Activated T-helper 2 cell treated with anti-CD3 and anti-CD28 coated beads, Interferon-gamma antibody, Interleukin-2, Interleukin-4, amounts not matched to agents 10 μg/mL and 5 μg/mL and 100 μg/mL, durations not matched to agents 14 hours and 24 hours and 36 hours (primary cell): Measurements from ENCODE around the gene AGXT. TPM values are rescaled to one million over a fixed set of nuclear protein-coding genes. Genes with fewer than 3 reads are reported as not detected.
A peak's percentile ranks its signal among the peaks of the same experiment; 100 is the strongest.

Source experiments
- DNase-seq: peaks from one replicate; pipeline ENCODE4 v3.0.0; 2021; ENCODE audit warnings: low spot score
- H3K27ac Mint-ChIP-seq: one replicate; pipeline ENCODE4 v1.8.0; 2021; ENCODE audit warnings: mixed read lengths
- H3K27me3 Mint-ChIP-seq: one replicate; pipeline ENCODE4 v1.8.0; 2021; ENCODE audit warnings: low read depth, mixed read lengths
- H3K36me3 Mint-ChIP-seq: one replicate; pipeline ENCODE4 v1.8.0; 2021; ENCODE audit warnings: low read depth, mixed read lengths
- H3K4me1 Mint-ChIP-seq: one replicate; pipeline ENCODE4 v1.8.0; 2021; ENCODE audit warnings: low read depth, mixed read lengths
- H3K4me3 Mint-ChIP-seq: one replicate; pipeline ENCODE4 v1.8.0; 2021; ENCODE audit warnings: low read depth, mild to moderate bottlenecking, moderate library complexity, mixed read lengths
- H3K9me3 Mint-ChIP-seq: one replicate; pipeline ENCODE4 v1.8.0; 2021; ENCODE audit warnings: mixed read lengths
- intact Hi-C: fragments of 100-400 bp; cut with micrococcal nuclease; formaldehyde crosslinking; loops from one replicate; pipeline ENCODE4 v1.15.1; 2023
- total RNA-seq: library from RNA; stranded (reverse); gene quantifications from 2 replicates; pipeline ENCODE4 v1.2.3, GENCODE V29; 2022

The AGXT gene
- total RNA-seq, 1 donor from 2014 or later = not detected

- no peaks in the 10 kb centered on the region for H3K9me3 Mint-ChIP-seq
- no peak for DNase-seq
- H3K27me3 Mint-ChIP-seq = no peaks in the 10 kb centered on the region
- intact Hi-C loops = no loop called here
- H3K4me1 Mint-ChIP-seq = no peaks in the 10 kb centered on the region
- no peaks in the 10 kb centered on the region for H3K36me3 Mint-ChIP-seq
- no peak within 1 kb of the TSS for H3K27ac Mint-ChIP-seq
- H3K4me3 Mint-ChIP-seq = no peak within 1 kb of the TSS
These were observed 37.7 kb downstream of the AGXT start, which contains the start of gene CROCC2 for GRCh38 chr2:240906141-240906910. Gene CROCC2 (plus strand): TSS chr2:240906336. CDS start chr2:240906514, 178 bp downstream.

- no peaks in the 10 kb centered on the region for H3K27me3 Mint-ChIP-seq
- DNase-seq = no peak
- intact Hi-C loops = no loop called here
- H3K4me1 Mint-ChIP-seq = no peaks in the 10 kb centered on the region
- no peak overlapping the region for H3K4me3 Mint-ChIP-seq
- no peak overlapping the region for H3K27ac Mint-ChIP-seq
- H3K36me3 Mint-ChIP-seq = no peaks in the 10 kb centered on the region
- H3K9me3 Mint-ChIP-seq = no peaks in the 10 kb centered on the region
These were observed 38.4 kb downstream of the AGXT start for GRCh38 chr2:240906911-240907590.

GRCh38 chr2:240909216-240909974 lies 40.8 kb downstream of the AGXT start:
- DNase-seq = no peak
- intact Hi-C loops = no loop called here
- H3K27ac Mint-ChIP-seq = no peak overlapping the region
- H3K9me3 Mint-ChIP-seq = no peaks in the 10 kb centered on the region
- H3K4me1 Mint-ChIP-seq = no peaks in the 10 kb centered on the region
- H3K4me3 Mint-ChIP-seq = no peak overlapping the region
- H3K36me3 Mint-ChIP-seq = no peaks in the 10 kb centered on the region
- no peaks in the 10 kb centered on the region for H3K27me3 Mint-ChIP-seq

- peaks cover 5% of the 10 kb centered on the region for H3K27me3 Mint-ChIP-seq
- H3K9me3 Mint-ChIP-seq = no peaks in the 10 kb centered on the region
- no peak overlapping the region for H3K4me3 Mint-ChIP-seq
- H3K4me1 Mint-ChIP-seq = no peaks in the 10 kb centered on the region
- no peak for DNase-seq
- no peak overlapping the region for H3K27ac Mint-ChIP-seq
- intact Hi-C loops = no loop called here
- no peaks in the 10 kb centered on the region for H3K36me3 Mint-ChIP-seq
These were observed 43.1 kb downstream of the AGXT start for GRCh38 chr2:240911641-240912265.

- Mint-ChIP-seq H3K27ac (no peak overlapping the region), H3K27me3 (peaks cover 7% of the 10 kb centered on the region), H3K4me1 (no peaks in the 10 kb centered on the region), H3K9me3 (no peaks in the 10 kb centered on the region), H3K4me3 (no peak overlapping the region), H3K36me3 (no peaks in the 10 kb centered on the region)
- no peak for DNase-seq
- intact Hi-C loops = no loop called here
These were observed 44.5 kb downstream of the AGXT start for GRCh38 chr2:240912878-240913809.

- intact Hi-C loops = no loop called here
- peak; percentile 35 for DNase-seq
- H3K36me3 Mint-ChIP-seq = no peaks in the 10 kb centered on the region
- no peaks in the 10 kb centered on the region for H3K9me3 Mint-ChIP-seq
- H3K4me1 Mint-ChIP-seq = no peaks in the 10 kb centered on the region
- H3K27me3 Mint-ChIP-seq = peaks cover 7% of the 10 kb centered on the region
- no peak overlapping the region for H3K4me3 Mint-ChIP-seq
- no peak overlapping the region for H3K27ac Mint-ChIP-seq
These were observed 45.4 kb downstream of the AGXT start for GRCh38 chr2:240913810-240914644.

- H3K36me3 Mint-ChIP-seq = no peaks in the 10 kb centered on the region
- H3K27ac Mint-ChIP-seq = no peak overlapping the region
- H3K4me1 Mint-ChIP-seq = no peaks in the 10 kb centered on the region
- no peak for DNase-seq
- peaks cover 7% of the 10 kb centered on the region for H3K27me3 Mint-ChIP-seq
- no peak overlapping the region for H3K4me3 Mint-ChIP-seq
- intact Hi-C loops = no loop called here
- no peaks in the 10 kb centered on the region for H3K9me3 Mint-ChIP-seq
These were observed 46.3 kb downstream of the AGXT start for GRCh38 chr2:240914645-240915525.

- intact Hi-C loops = no loop called here
- Mint-ChIP-seq H3K27ac (no peak overlapping the region), H3K27me3 (peaks cover 7% of the 10 kb centered on the region), H3K36me3 (no peaks in the 10 kb centered on the region), H3K4me1 (no peaks in the 10 kb centered on the region), H3K4me3 (no peak overlapping the region), H3K9me3 (no peaks in the 10 kb centered on the region)
- no peak for DNase-seq
These were observed 47.1 kb downstream of the AGXT start for GRCh38 chr2:240915526-240916341.

GRCh38 chr2:240916571-240917008 lies 48.0 kb downstream of the AGXT start:
- Mint-ChIP-seq H3K4me1 (no peaks in the 10 kb centered on the region), H3K36me3 (no peaks in the 10 kb centered on the region), H3K27ac (no peak overlapping the region), H3K27me3 (peaks cover 7% of the 10 kb centered on the region), H3K4me3 (no peak overlapping the region), H3K9me3 (no peaks in the 10 kb centered on the region)
- DNase-seq = no peak
- intact Hi-C loops = no loop called here

- Mint-ChIP-seq H3K4me3 (no peak overlapping the region), H3K27me3 (peaks cover 7% of the 10 kb centered on the region), H3K4me1 (no peaks in the 10 kb centered on the region), H3K27ac (no peak overlapping the region), H3K36me3 (no peaks in the 10 kb centered on the region), H3K9me3 (no peaks in the 10 kb centered on the region)
- intact Hi-C loops = no loop called here
- DNase-seq = no peak
These were observed 48.5 kb downstream of the AGXT start for GRCh38 chr2:240917009-240917683.
